D721Med (cell line): ENCODE results near the gene TXNRD3.

Experiments used
- DNase-seq: peaks from one replicate; pipeline ENCODE4 v3.0.0; 2011; ENCODE audit warnings: low spot score; ENCODE audit not compliant: insufficient read length
- FAIRE-seq: peaks from 2 replicates; lab custom pipeline; 2011; peaks lifted over from hg19 to GRCh38; lab: Jason Lieb, UNC
- TF ChIP-seq, protein P1 (sequence below): IDR thresholded peaks from 2 replicates; pipeline ENCODE4 v1.5.1; 2012; ENCODE audit warnings: mild to moderate bottlenecking, control low read depth; ENCODE audit not compliant: insufficient read depth; ENCODE audit errors: missing control alignments

The TXNRD3 gene

DNA sequence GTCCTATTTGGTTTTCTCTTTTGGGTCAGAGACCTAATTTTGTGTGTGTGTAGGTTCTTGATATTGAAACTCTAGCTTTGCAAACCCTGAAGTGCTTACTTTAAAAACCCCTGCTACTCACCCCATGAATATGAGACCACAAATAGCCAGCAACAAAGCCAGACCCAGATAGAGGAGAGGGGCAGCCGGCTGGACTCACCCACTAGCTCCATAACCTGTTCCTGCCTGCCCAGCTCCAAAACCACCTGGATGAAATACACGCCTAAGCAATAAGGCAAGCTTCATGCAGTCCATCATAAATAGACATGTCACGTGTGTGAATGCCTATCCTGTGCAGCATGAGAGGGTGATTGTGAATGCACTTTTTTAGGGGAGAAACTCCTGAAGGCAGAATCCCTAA is 3.7 kb upstream of the TXNRD3 start:
- FAIRE-seq = no peak
- no peak for DNase-seq
- TF ChIP-seq, protein P1, sequence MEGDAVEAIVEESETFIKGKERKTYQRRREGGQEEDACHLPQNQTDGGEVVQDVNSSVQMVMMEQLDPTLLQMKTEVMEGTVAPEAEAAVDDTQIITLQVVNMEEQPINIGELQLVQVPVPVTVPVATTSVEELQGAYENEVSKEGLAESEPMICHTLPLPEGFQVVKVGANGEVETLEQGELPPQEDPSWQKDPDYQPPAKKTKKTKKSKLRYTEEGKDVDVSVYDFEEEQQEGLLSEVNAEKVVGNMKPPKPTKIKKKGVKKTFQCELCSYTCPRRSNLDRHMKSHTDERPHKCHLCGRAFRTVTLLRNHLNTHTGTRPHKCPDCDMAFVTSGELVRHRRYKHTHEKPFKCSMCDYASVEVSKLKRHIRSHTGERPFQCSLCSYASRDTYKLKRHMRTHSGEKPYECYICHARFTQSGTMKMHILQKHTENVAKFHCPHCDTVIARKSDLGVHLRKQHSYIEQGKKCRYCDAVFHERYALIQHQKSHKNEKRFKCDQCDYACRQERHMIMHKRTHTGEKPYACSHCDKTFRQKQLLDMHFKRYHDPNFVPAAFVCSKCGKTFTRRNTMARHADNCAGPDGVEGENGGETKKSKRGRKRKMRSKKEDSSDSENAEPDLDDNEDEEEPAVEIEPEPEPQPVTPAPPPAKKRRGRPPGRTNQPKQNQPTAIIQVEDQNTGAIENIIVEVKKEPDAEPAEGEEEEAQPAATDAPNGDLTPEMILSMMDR = no peak

- DNase-seq (no peak), FAIRE-seq (no peak)
- TF ChIP-seq, protein P1 = no peak
Observed at GRCh38 chr3:126657901-126658300, 3.0 kb upstream of the TXNRD3 start.

GRCh38 chr3:126656371-126657134 is 1.6 kb upstream of the TXNRD3 start:
- TF ChIP-seq, protein P1 = no peak
- FAIRE-seq = no peak
- DNase-seq = no peak

- FAIRE-seq (no peak), DNase-seq (no peak)
- TF ChIP-seq, protein P1 = no peak
Observed at GRCh38 chr3:126655887-126656286, 963 bp upstream of the TXNRD3 start.

- FAIRE-seq (no peak), DNase-seq (no peak)
- TF ChIP-seq, protein P1 = no peak
Observed at GRCh38 chr3:126649556-126650092, 5.3 kb downstream of the TXNRD3 start.

GRCh38 chr3:126646674-126647073 is 8.2 kb downstream of the TXNRD3 start:
- DNase-seq = no peak
- no peak for FAIRE-seq
- TF ChIP-seq, protein P1 = no peak

DNA sequence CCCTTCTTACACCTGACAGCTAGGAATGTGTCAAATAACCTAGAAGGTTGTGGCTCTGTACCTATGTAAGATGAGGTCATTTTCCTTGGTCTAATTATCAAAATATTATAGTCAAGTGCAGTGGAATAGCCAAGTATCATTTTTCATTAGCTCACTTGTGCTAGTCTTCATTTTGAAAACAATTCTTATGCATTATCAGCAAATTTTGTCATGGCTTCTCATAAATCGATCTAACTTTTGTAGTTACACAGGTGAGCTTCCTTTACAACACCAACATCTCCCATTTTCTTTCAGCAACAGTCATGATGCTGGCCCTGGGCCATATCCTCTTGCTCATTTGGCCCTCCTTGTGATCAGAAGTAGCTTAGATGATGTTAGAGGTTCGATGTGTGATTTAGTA is 10.3 kb downstream of the TXNRD3 start:
- FAIRE-seq = no peak
- DNase-seq = no peak
- TF ChIP-seq, protein P1 = no peak
